Transverse colon (tissue), 4 donors: ENCODE results near the gene AKT3. TPM values are rescaled to one million over a fixed set of nuclear protein-coding genes. Genes with fewer than 3 reads are reported as not detected.

Experiments used
- DNase-seq: peaks from one replicate; pipeline ENCODE4 v3.0.0-alpha.2; 2019
- H3K27ac ChIP-seq, 4 donors: fragments of 200-600 bp; sonication (generic); 2 replicates each; pipeline ENCODE4 v1.5.1; 2016 to 2018; ENCODE audit warnings: inconsistent platforms in 4 of 4
- H3K27me3 ChIP-seq: fragments of 200-600 bp; sonication (generic); 2 replicates; pipeline ENCODE4 v1.5.1; 2017; ENCODE audit warnings: inconsistent platforms
- H3K36me3 ChIP-seq, 4 donors: fragments of 200-600 bp; sonication (generic); 2 replicates each; pipeline ENCODE4 v1.5.1; 2017 to 2019; ENCODE audit warnings: inconsistent platforms in 4 of 4
- H3K4me1 ChIP-seq, 4 donors: fragments of 200-600 bp; sonication (generic); 2 replicates each; pipeline ENCODE4 v1.5.1; 2017 to 2020; ENCODE audit warnings: inconsistent platforms in 4 of 4
- H3K4me3 ChIP-seq, 4 donors: fragments of 200-600 bp; sonication (generic); 1 replicate in 1 of 4; 2 replicates in 3 of 4; pipeline versions ENCODE4 v1.5.1 to v1.6.1; 2017 to 2019; ENCODE audit warnings: inconsistent platforms in 4 of 4
- H3K9me3 ChIP-seq, 2 donors: fragments of 200-600 bp; sonication (generic); 2 replicates each; pipeline ENCODE4 v1.5.1; 2017 to 2019; ENCODE audit warnings: inconsistent platforms in 2 of 2
- CTCF ChIP-seq, 5 experiments: fragments of 200-600 bp in 3 of 5; fragments of 450-650 bp in 2 of 5; sonication (generic) in 3 of 5; IDR thresholded peaks; 1 replicate in 2 of 5; 2 replicates in 3 of 5; pipeline ENCODE4 v1.5.1; 2016 to 2017; ENCODE audit warnings: antibody characterized with exemption in 5 of 5, inconsistent platforms in 3 of 5, mild to moderate bottlenecking in 2 of 5, moderate library complexity in 1 of 5
- EP300 ChIP-seq: sonication (generic); formaldehyde crosslinking; IDR thresholded peaks from one replicate; pipeline ENCODE4 v1.6.1; 2017; ENCODE audit warnings: antibody characterized with exemption, low read depth
- POLR2A ChIP-seq: fragments of 450-650 bp; IDR thresholded peaks from one replicate; pipeline ENCODE4 v1.6.1; 2016; ENCODE audit warnings: antibody characterized with exemption, mild to moderate bottlenecking, moderate library complexity
- POLR2AphosphoS5 ChIP-seq, 3 donors: sonication (generic); formaldehyde crosslinking; IDR thresholded peaks; one replicate each; pipeline ENCODE4 v1.6.1; 2016; ENCODE audit warnings: antibody characterized with exemption in 3 of 3
- WGBS, 2 donors: methylation state at CpG; one replicate each; pipeline ENCODE4 v1.1.5; 2018; ENCODE audit warnings: low coverage in 1 of 2; 5-methylcytosine and 5-hydroxymethylcytosine counted together
- in situ Hi-C, 4 donors: fragments of 200-750 bp; cut with MboI; loops; one replicate each; pipeline versions ENCODE4 v1.15.0 to v1.15.1; 2017; ENCODE audit warnings: low sequenced_read_pairs in 3 of 4, low pct_ligation_motif_present in 1 of 4, low pct_unique_long_range_greater_than_20kb in 1 of 4
- intact Hi-C: fragments of 100-400 bp; cut with DNase I; formaldehyde crosslinking; loops from one replicate; pipeline ENCODE4 v1.15.1; 2023; ENCODE audit warnings: low total_unique reads
- total RNA-seq, 4 donors: library from RNA; depleted of rRNA; stranded (reverse); fragments of >200 nt; gene quantifications; one replicate each; pipeline ENCODE4 v1.1.0, GENCODE V29; 2016

Gene AKT3
- total RNA-seq, 4 donors from 2014 or later: 9.8 to 27.2 (median 19.4) TPM

- TF ChIP-seq POLR2AphosphoS5 (IDR thresholded peaks at IDR 0.05) (no peak), CTCF (IDR thresholded peaks at IDR 0.05) (no peak), POLR2A (no peak), EP300 (no peak)
- in situ Hi-C loops: no loop called here
- WGBS, 2 donors: 59 to 65% methylated on average over 6 to 7 of the region's 7 CpGs
Measured at GRCh38 chr1:243542739-243543415, 307.2 kb downstream of the AKT3 start.

GRCh38 chr1:243539636-243540035, 310.4 kb downstream of the AKT3 start:
- in situ Hi-C loops: no loop called here

More at GRCh38 chr1:243542739-243543415, 307.2 kb downstream of the AKT3 start:
- H3K9me3 ChIP-seq: no peaks in the 10 kb centered on the region
- H3K27me3 ChIP-seq: no peaks in the 10 kb centered on the region
- no peak overlapping the region for H3K4me3 ChIP-seq
- DNase-seq: no peak
- no peak overlapping the region for H3K27ac ChIP-seq
- no peaks in the 10 kb centered on the region for H3K36me3 ChIP-seq
- intact Hi-C loops: no loop called here
- H3K4me1 ChIP-seq: no peaks in the 10 kb centered on the region

GRCh38 chr1:243535014-243535413, 315.0 kb downstream of the AKT3 start:
- DNase-seq: no peak
- in situ Hi-C loops: no loop called here
- H3K4me3 ChIP-seq: no peak overlapping the region
- no peaks in the 10 kb centered on the region for H3K27me3 ChIP-seq
- no peak overlapping the region for H3K27ac ChIP-seq
- TF ChIP-seq CTCF (IDR thresholded peaks at IDR 0.05): no peak
- TF ChIP-seq POLR2A: no peak
- TF ChIP-seq POLR2AphosphoS5 (IDR thresholded peaks at IDR 0.05): no peak
- no peak for TF ChIP-seq EP300
- intact Hi-C loops: no loop called here
- H3K9me3 ChIP-seq: no peaks in the 10 kb centered on the region
- WGBS, 2 donors: 60 to 69% methylated on average over 1 of the region's 1 CpG
- H3K4me1 ChIP-seq: no peaks in the 10 kb centered on the region
- H3K36me3 ChIP-seq: no peaks in the 10 kb centered on the region

More at GRCh38 chr1:243539636-243540035, 310.4 kb downstream of the AKT3 start:
- Histone ChIP-seq H3K36me3 (no peaks in the 10 kb centered on the region), H3K27me3 (no peaks in the 10 kb centered on the region), H3K4me3 (no peak overlapping the region), H3K27ac (no peak overlapping the region), H3K9me3 (no peaks in the 10 kb centered on the region), H3K4me1 (no peaks in the 10 kb centered on the region)
- no peak for DNase-seq
- TF ChIP-seq POLR2AphosphoS5 (IDR thresholded peaks at IDR 0.05): no peak
- no peak for TF ChIP-seq POLR2A
- no peak for TF ChIP-seq CTCF (IDR thresholded peaks at IDR 0.05)
- no peak for TF ChIP-seq EP300
- intact Hi-C loops: loop anchor here (1.0 kb wide), 1 partner anchor 26 kb away; no protein-coding TSS in a partner anchor

- Histone ChIP-seq H3K4me3 (no peak overlapping the region), H3K9me3 (no peaks in the 10 kb centered on the region), H3K36me3 (no peaks in the 10 kb centered on the region), H3K27me3 (no peaks in the 10 kb centered on the region), H3K4me1 (peaks cover 0 to 5% (median 0%) of the 10 kb centered on the region in 4 donors), H3K27ac (no peak overlapping the region)
- no peak for TF ChIP-seq EP300
- intact Hi-C loops: no loop called here
- in situ Hi-C loops: no loop called here
- 78 to 97% methylated on average over 1 to 4 of the region's 4 CpGs for WGBS, 2 donors
- DNase-seq: no peak
Measured at GRCh38 chr1:243529512-243529911, 320.5 kb downstream of the AKT3 start.
